ENCODE results near the gene PGA5.

The PGA5 gene

DNA sequence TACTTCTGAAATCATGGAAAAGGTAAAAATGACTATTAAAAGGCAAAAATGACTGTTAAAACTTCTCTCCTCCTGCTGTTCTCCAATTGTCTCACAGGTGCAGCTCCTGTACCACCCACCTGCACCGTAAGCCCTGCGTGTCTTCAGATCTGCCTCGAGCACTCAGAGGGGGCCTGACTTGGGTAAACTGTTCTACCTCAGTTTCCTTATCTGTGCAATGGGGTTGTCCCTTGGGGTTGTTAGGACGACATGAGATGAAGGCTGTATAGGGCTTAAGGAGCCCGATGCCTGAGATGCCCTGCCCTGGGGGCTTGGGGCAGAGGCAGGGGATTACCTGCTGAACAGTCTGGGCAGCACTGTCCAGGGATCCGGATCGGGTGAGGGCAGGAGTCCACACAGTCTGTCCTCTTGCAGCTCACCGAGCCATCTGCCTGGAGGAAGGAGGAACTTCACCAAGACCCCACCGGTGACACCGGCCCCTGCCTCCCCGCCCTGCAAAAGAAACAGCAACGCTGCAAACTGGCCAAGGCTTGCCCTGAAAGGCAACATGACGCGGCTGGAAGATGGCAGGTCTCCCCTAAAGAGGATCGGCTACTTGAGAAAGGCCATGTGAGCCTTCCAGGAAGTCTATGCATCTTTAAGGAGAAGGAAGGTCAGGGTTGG, 27.7 kb downstream of the PGA5 start:
- TF ChIP-seq, protein P1, sequence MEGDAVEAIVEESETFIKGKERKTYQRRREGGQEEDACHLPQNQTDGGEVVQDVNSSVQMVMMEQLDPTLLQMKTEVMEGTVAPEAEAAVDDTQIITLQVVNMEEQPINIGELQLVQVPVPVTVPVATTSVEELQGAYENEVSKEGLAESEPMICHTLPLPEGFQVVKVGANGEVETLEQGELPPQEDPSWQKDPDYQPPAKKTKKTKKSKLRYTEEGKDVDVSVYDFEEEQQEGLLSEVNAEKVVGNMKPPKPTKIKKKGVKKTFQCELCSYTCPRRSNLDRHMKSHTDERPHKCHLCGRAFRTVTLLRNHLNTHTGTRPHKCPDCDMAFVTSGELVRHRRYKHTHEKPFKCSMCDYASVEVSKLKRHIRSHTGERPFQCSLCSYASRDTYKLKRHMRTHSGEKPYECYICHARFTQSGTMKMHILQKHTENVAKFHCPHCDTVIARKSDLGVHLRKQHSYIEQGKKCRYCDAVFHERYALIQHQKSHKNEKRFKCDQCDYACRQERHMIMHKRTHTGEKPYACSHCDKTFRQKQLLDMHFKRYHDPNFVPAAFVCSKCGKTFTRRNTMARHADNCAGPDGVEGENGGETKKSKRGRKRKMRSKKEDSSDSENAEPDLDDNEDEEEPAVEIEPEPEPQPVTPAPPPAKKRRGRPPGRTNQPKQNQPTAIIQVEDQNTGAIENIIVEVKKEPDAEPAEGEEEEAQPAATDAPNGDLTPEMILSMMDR (conservative IDR thresholded peaks at IDR 0.05; ENCODE audit: low read depth, low read length) = no peak

DNA sequence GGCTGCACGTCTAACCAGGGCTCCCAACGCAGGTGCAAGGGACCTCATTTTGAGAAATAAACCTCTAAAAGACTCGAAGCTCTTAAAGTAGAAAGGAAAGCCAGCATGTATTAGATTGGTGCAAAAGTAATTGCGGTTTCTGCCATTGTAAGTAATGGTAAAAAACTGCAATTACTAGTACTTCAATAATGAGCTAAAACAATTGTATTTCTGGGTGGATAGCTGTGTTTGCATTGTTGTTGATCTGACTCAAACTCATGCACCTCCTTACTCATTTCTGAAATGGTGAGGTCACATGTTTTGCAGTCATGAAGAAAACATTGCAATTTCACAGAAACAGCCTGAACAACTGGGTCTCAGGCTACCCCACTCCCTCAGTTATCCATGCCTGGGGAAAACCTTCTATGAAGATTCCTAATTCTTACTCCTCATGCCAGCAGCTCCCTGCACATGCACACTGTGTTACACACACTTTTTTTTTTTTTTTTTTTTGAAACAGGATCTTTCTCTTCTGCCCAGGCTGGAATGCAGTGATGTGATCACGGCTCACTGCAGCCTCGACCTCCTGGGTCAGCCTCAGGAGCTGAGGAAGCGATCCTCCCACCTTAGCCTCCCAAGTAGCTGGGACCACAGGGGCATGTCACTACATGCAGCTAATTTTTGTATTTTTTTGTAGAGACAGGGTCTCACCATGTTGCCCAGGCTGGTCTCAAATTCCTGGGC, 29.5 kb downstream of the PGA5 start:
- no peak overlapping the region for H3K4me3 ChIP-seq (ENCODE audit: low read depth, low read length)
- TF ChIP-seq, protein P1 (conservative IDR thresholded peaks at IDR 0.05; ENCODE audit: low read depth, low read length) = no peak
- peak; percentile 62 for DNase-seq (ENCODE audit: low read depth)

More for the DNA sequence above, 27.7 kb downstream of the PGA5 start:
- no peak for DNase-seq (ENCODE audit: low read depth)
- H3K4me3 ChIP-seq (ENCODE audit: low read depth, low read length) = no peak overlapping the region

DNA sequence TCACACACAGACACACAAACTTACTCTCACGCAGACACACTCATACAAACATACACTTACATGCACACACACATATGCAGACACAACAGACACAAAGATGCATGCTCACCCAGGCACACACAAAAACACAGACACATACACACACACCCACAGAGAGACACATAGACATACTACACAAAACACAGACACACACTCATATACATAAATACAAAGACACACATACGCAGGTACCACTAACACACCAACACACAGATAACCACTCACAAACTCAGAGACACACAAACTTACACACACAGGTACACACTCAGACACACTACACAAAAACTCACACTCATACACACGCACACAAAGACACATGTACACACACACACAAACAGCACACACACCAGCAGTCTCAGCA, 31.8 kb downstream of the PGA5 start:
- no peak for DNase-seq (ENCODE audit: low read depth)
- TF ChIP-seq, protein P1 (conservative IDR thresholded peaks at IDR 0.05; ENCODE audit: low read depth, low read length) = no peak

DNA sequence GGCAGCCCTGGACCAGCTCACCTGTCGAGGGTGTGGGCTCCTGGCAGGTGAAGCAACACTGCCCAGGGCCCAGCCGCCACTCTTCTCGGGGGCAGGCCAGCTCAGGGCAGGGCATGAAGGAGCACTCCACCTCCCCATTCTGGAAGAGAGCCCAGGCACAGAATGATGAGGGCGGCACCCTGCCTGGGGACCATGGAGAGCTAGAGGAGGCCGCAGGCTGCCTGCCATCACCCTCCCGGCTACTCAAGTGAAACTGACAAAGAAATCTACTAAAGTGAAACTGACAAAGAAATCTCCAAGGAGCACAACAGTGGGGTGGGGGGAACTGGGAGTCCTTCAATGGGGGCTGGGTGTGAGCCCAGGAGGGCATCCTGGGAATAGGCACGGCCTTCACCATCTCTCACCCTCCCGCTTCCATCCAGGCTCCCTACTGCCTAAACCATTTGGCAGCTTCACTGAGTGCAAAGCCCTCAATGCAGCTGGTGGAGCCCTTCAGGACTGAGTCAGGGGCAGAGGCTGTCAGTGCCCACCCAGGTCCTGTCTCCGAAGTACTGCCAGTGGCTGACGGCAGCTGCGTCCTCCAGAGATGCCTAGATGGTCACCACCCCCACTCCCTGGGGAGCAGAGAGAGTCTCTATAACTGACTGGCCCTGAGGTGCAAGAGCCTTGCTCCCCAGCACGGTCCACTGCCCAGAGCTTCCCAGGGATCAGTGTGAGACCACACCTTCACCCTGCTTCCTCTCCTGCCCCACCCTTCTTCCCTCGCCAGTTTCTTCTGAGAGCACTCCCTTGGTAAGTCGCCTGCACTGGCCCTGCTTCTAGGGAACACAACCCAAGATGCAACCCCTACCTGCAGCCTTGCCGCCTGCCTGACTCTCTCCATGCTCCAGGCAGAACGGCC, 32.5 kb downstream of the PGA5 start:
- TF ChIP-seq, protein P1 (conservative IDR thresholded peaks at IDR 0.05; ENCODE audit: low read depth, low read length) = no peak
- no peak overlapping the region for H3K4me3 ChIP-seq (ENCODE audit: low read depth, low read length)
- no peak for DNase-seq (ENCODE audit: low read depth)

More for the DNA sequence above, 31.8 kb downstream of the PGA5 start:
- no peak overlapping the region for H3K4me3 ChIP-seq (ENCODE audit: low read depth, low read length)

DNA sequence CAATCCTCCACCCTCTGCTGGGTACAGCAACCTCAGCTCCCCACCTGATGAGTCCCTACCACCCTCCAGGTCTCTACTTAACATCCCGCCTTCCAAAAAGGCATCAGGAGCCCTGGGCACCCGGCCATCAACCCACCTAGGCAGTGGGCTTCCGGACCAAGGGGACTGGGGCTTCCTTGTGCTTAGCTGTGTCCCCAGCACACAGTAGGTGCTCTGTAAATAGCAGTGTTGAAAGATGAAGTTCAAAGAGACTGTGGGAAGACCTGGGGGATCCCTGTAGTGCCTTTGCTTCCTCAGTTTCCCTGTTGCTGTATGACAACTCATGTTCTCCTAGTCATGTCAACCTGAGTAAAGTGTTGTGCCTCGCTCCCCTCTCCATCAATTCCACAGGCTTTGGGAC, 33.1 kb downstream of the PGA5 start:
- no peak for DNase-seq (ENCODE audit: low read depth)
- no peak overlapping the region for H3K4me3 ChIP-seq (ENCODE audit: low read depth, low read length)
- TF ChIP-seq, protein P1 (conservative IDR thresholded peaks at IDR 0.05; ENCODE audit: low read depth, low read length) = no peak

DNA sequence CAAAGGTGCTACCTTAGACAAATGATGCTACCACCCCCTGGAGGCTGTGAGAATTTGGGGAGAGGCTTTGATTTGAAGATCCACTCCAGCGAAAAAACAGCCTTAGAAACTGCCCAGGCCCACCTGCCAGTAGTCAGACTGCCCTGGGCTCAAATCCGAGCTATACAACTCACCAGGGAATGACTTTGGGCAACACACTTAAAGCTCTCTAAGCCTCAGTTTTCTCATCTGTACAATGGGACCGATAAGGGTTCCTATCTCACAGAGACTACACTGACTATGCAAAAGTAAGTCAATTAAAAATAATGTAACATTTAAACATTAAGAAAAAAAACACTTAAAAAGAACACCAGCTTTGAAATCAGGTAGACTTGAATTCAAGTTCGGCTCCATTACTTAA, 34.2 kb downstream of the PGA5 start:
- H3K4me3 ChIP-seq (ENCODE audit: low read depth, low read length) = no peak overlapping the region
- TF ChIP-seq, protein P1 (conservative IDR thresholded peaks at IDR 0.05; ENCODE audit: low read depth, low read length) = no peak
- no peak for DNase-seq (ENCODE audit: low read depth)

Measured in choroid plexus epithelial cell (primary cell).